ENCODE results near the gene BMPER. TPM values are rescaled to one million over a fixed set of nuclear protein-coding genes. Genes with fewer than 3 reads are reported as not detected.

Gene BMPER
- total RNA-seq, 1 experiment from 2014 or later, result 0.05 TPM

DNA sequence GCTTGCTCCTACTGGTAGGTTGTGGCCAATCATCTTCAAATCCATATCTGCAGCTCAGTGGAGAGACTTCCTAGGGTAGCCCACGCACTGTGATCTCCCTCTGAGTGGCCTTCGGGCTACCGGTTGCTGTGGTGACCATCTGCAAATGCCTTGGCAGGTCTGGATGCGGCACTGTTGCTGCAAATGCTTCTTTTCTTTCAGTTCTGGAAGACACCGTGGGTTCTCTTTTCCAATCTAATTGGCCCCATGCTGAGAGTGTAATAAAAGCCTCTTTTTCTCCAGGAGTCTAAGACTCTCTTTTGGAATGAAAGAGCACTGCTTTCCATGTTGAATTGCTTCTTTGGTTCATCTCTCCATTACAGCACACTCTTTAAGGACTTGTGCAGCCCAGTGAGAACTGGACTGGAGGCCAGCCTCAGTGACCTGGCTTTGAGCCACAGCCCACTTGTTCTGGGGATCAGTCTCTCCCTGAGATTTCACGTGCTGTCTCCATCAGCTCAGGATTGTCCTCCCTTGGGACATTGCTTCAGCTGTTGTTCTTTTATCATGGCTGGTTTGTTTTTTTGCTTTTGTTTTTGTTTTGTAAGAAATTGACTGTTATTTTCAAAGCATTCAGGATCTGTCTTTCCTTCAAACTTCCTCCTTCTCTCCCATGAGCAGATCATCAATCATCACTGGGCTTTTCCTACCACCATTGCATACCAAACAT, 286.6 kb downstream of the BMPER start:
- peak; percentile 16 for DNase-seq (ENCODE audit: low read depth, low spot score)
- in situ Hi-C loops (cut with HindIII; ENCODE audit: low pct_unique_long_range_greater_than_20kb, low sequenced_read_pairs), result no loop called here

DNA sequence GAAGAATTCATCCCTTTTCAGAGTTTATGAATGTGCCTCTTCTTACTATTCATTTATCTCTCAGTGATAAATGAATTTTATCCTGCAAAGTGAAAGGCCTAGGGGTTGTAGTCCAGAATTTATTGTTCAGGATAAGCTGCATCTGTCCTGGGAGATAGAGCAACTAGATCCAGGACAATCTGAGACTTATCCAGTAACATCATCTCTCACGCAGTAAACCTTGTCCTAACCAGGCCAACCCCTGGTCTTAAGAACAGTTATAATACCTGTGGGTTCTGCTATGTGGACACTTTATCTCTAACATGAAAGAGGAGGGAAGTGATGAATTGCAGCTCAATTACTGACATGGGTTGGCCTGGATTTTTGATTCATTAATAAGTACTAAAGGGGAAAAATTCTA, 287.6 kb downstream of the BMPER start:
- DNase-seq (ENCODE audit: low read depth, low spot score), result no peak
- in situ Hi-C loops (cut with HindIII; ENCODE audit: low pct_unique_long_range_greater_than_20kb, low sequenced_read_pairs), result no loop called here

GRCh38 chr7:34198231-34198641, 292.9 kb downstream of the BMPER start:
- in situ Hi-C loops (cut with HindIII; ENCODE audit: low pct_unique_long_range_greater_than_20kb, low sequenced_read_pairs), result no loop called here
- no peak for DNase-seq (ENCODE audit: low read depth, low spot score)
